GM12878 (cell line): Measurements from ENCODE around the gene SPAG6. TPM values are rescaled to one million over a fixed set of nuclear protein-coding genes. Genes with fewer than 3 reads are reported as not detected.

Experiments used
- CBFB ChIP-seq: IDR thresholded peaks from 2 replicates; pipeline ENCODE4 v1.6.1; 2016; ENCODE audit warnings: antibody characterized with exemption, low read depth
- CHD2 ChIP-seq: IDR thresholded peaks from 2 replicates; pipeline ENCODE4 v1.6.1; 2011; ENCODE audit warnings: low read depth, low read length, improper control_type of control experiment, borderline replicate concordance
- CHD4 ChIP-seq: fragments of 200-600 bp; sonication (generic); IDR thresholded peaks from 2 replicates; pipeline ENCODE4 v1.6.1; 2016; ENCODE audit warnings: mild to moderate bottlenecking
- EED ChIP-seq: sonication (generic); IDR thresholded peaks from 2 replicates; pipeline ENCODE4 v1.6.1; 2016; ENCODE audit warnings: antibody characterized with exemption, low read depth
- ETV6 ChIP-seq, 2 experiments: fragments of 450-650 bp in 1 of 2; IDR thresholded peaks in 1 of 2; conservative IDR thresholded peaks in 1 of 2; 2 replicates each; pipeline ENCODE4 v1.6.1; 2014; ENCODE audit warnings: antibody characterized with exemption in 1 of 2, borderline replicate concordance in 1 of 2, low read depth in 1 of 2, mild to moderate bottlenecking in 1 of 2, moderate library complexity in 1 of 2
- HDAC6 ChIP-seq: fragments of 200-600 bp; sonication (generic); IDR thresholded peaks from one replicate; pipeline ENCODE4 v1.8.0; 2017; ENCODE audit warnings: antibody characterized with exemption; ENCODE audit not compliant: unreplicated experiment
- HDGF ChIP-seq: fragments of 450-650 bp; IDR thresholded peaks from 2 replicates; pipeline ENCODE4 v1.6.1; 2016; ENCODE audit warnings: antibody characterized with exemption
- MEF2A ChIP-seq: IDR thresholded peaks from 2 replicates; pipeline ENCODE4 v1.6.1; 2011; ENCODE audit warnings: low read depth, mild to moderate bottlenecking, low read length, moderate library complexity; ENCODE audit not compliant: insufficient read depth
- NBN ChIP-seq: fragments of 450-650 bp; IDR thresholded peaks from 2 replicates; pipeline ENCODE4 v1.6.1; 2016
- POLR2AphosphoS2 ChIP-seq: IDR thresholded peaks from 2 replicates; pipeline ENCODE4 v1.6.1; 2011; ENCODE audit warnings: low read depth, mild to moderate bottlenecking, low read length, improper control_type of control experiment, moderate library complexity
- RFX5 ChIP-seq: IDR thresholded peaks from 2 replicates; pipeline ENCODE4 v1.6.1; 2011; ENCODE audit warnings: low read depth, low read length, improper control_type of control experiment
- SREBF1 ChIP-seq: IDR thresholded peaks from 2 replicates; pipeline ENCODE4 v1.6.1; 2012; ENCODE audit warnings: mild to moderate bottlenecking, low read length
- SREBF2 ChIP-seq: IDR thresholded peaks from 2 replicates; pipeline ENCODE4 v1.6.1; 2012; ENCODE audit warnings: mild to moderate bottlenecking, low read length
- STAT1 ChIP-seq: fragments of 450-650 bp; conservative IDR thresholded peaks from 2 replicates; pipeline ENCODE4 v1.6.1; 2014; ENCODE audit warnings: antibody characterized with exemption, mild to moderate bottlenecking
- TAF1 ChIP-seq: IDR thresholded peaks from 2 replicates; pipeline ENCODE4 v1.6.1; 2011; ENCODE audit warnings: mild to moderate bottlenecking, low read depth, low read length, borderline replicate concordance
- TBL1XR1 ChIP-seq: IDR thresholded peaks from 2 replicates; pipeline ENCODE4 v1.6.1; 2012; ENCODE audit warnings: low read depth, low read length, improper control_type of control experiment
- ZNF622 ChIP-seq: fragments of 450-650 bp; IDR thresholded peaks from 2 replicates; pipeline ENCODE4 v1.6.1; 2017; ENCODE audit warnings: mild to moderate bottlenecking, inconsistent platforms
- ZZZ3 ChIP-seq: IDR thresholded peaks from 2 replicates; pipeline ENCODE4 v1.6.1; 2011; ENCODE audit warnings: low read depth; ENCODE audit not compliant: control insufficient read depth, insufficient read length
- polyA plus RNA-seq, 11 experiments: library from polyadenylated mRNA; depleted of rRNA in 4 of 11; unstranded in 6 of 11; stranded (reverse) in 5 of 11; fragments of >200 nt; fragmentation: Nextera tagmentation in 4 of 11; fragmentation: Illumina TruSeq in 1 of 11; extraction: Ambion mirVana in 4 of 11; extraction: Trizol in 1 of 11; gene quantifications; 1 replicate in 1 of 11; 2 replicates in 10 of 11; pipeline versions ENCODE4 v1.2.1 to v1.2.3, GENCODE V29; 2011 to 2016; ENCODE audit warnings: inconsistent platforms in 2 of 11, missing spikeins in 2 of 11, low read depth in 1 of 11
- total RNA-seq, 4 experiments: library from RNA; depleted of rRNA in 3 of 4; stranded (reverse); fragments of >200 nt in 3 of 4; fragmentation: Illumina TruSeq in 1 of 4; extraction: Trizol in 1 of 4; gene quantifications; 2 replicates each; pipeline versions ENCODE4 v1.2.1 to v1.2.3, GENCODE V29; 2013 to 2021
- TF ChIP-seq, protein P1 (sequence below): fragments of 450-650 bp; IDR thresholded peaks from 2 replicates; pipeline ENCODE4 v1.6.1; 2017; ENCODE audit warnings: mild to moderate bottlenecking, moderate library complexity
- TF ChIP-seq, protein P2 (sequence below): fragments of 450-650 bp; IDR thresholded peaks from 2 replicates; pipeline ENCODE4 v1.6.1; 2016; ENCODE audit warnings: mild to moderate bottlenecking
- TF ChIP-seq, protein P3 (sequence below): IDR thresholded peaks from 2 replicates; pipeline ENCODE4 v1.6.1; 2012; ENCODE audit warnings: low read depth, low read length, improper control_type of control experiment

The SPAG6 gene
- total and polyA plus RNA-seq, 10 of the 15 experiments (the other 5 are each of a cell fraction or from before 2014, with no cell fraction given) = 0.13 to 0.99 (median 0.40) TPM; not detected in 1

DNA sequence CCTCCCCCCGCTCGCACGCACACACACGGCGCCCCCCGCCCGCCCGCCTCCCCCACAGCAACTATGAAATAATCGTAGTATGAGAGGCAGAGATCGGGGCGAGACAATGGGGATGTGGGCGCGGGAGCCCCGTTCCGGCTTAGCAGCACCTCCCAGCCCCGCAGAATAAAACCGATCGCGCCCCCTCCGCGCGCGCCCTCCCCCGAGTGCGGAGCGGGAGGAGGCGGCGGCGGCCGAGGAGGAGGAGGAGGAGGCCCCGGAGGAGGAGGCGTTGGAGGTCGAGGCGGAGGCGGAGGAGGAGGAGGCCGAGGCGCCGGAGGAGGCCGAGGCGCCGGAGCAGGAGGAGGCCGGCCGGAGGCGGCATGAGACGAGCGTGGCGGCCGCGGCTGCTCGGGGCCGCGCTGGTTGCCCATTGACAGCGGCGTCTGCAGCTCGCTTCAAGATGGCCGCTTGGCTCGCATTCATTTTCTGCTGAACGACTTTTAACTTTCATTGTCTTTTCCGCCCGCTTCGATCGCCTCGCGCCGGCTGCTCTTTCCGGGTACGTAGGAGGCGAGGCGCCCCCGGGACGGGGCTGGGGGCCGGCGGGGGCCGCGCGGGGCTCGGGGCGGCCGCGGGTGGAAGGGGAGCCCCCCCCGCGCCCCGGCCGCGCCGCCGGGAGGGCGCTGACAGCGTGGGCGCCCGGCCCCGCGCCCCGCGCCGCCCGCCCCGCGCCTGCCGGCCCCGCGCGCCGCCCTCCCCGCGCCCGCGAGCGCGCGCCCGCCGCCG lies 24.0 kb upstream of the SPAG6 start (continued):
- no peak for TF ChIP-seq SREBF2
- no peak for TF ChIP-seq EED
- TF ChIP-seq NBN = no peak
- TF ChIP-seq RFX5 = no peak
- TF ChIP-seq STAT1 = no peak
- no peak for TF ChIP-seq HDAC6
- TF ChIP-seq, protein P1, sequence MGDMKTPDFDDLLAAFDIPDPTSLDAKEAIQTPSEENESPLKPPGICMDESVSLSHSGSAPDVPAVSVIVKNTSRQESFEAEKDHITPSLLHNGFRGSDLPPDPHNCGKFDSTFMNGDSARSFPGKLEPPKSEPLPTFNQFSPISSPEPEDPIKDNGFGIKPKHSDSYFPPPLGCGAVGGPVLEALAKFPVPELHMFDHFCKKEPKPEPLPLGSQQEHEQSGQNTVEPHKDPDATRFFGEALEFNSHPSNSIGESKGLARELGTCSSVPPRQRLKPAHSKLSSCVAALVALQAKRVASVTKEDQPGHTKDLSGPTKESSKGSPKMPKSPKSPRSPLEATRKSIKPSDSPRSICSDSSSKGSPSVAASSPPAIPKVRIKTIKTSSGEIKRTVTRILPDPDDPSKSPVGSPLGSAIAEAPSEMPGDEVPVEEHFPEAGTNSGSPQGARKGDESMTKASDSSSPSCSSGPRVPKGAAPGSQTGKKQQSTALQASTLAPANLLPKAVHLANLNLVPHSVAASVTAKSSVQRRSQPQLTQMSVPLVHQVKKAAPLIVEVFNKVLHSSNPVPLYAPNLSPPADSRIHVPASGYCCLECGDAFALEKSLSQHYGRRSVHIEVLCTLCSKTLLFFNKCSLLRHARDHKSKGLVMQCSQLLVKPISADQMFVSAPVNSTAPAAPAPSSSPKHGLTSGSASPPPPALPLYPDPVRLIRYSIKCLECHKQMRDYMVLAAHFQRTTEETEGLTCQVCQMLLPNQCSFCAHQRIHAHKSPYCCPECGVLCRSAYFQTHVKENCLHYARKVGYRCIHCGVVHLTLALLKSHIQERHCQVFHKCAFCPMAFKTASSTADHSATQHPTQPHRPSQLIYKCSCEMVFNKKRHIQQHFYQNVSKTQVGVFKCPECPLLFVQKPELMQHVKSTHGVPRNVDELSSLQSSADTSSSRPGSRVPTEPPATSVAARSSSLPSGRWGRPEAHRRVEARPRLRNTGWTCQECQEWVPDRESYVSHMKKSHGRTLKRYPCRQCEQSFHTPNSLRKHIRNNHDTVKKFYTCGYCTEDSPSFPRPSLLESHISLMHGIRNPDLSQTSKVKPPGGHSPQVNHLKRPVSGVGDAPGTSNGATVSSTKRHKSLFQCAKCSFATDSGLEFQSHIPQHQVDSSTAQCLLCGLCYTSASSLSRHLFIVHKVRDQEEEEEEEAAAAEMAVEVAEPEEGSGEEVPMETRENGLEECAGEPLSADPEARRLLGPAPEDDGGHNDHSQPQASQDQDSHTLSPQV = no peak
- no peak for TF ChIP-seq TBL1XR1
- TF ChIP-seq ZZZ3 = no peak
- TF ChIP-seq CBFB = no peak
- 0 out of 2 replicates have a peak, but pooled peaks have one; percentile 37 for TF ChIP-seq POLR2AphosphoS2
- no peak for TF ChIP-seq ETV6 (conservative IDR thresholded peaks at IDR 0.05 in 1 of 2, IDR thresholded peaks at IDR 0.05 in 1 of 2; ENCODE audit: borderline replicate concordance in 1 of 2, low read depth in 1 of 2)
- no peak for TF ChIP-seq MEF2A
- TF ChIP-seq CHD2 = 0 out of 2 replicates have a peak, but pooled peaks have one; percentile 31
- TF ChIP-seq, protein P2, sequence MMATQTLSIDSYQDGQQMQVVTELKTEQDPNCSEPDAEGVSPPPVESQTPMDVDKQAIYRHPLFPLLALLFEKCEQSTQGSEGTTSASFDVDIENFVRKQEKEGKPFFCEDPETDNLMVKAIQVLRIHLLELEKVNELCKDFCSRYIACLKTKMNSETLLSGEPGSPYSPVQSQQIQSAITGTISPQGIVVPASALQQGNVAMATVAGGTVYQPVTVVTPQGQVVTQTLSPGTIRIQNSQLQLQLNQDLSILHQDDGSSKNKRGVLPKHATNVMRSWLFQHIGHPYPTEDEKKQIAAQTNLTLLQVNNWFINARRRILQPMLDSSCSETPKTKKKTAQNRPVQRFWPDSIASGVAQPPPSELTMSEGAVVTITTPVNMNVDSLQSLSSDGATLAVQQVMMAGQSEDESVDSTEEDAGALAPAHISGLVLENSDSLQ = peak; percentile 22; the same call in 1 of the 2 replicates
- TF ChIP-seq TAF1 = 0 out of 2 replicates have a peak, but pooled peaks have one; percentile 42
- TF ChIP-seq HDGF = no peak
- no peak for TF ChIP-seq CHD4
- TF ChIP-seq, protein P3, sequence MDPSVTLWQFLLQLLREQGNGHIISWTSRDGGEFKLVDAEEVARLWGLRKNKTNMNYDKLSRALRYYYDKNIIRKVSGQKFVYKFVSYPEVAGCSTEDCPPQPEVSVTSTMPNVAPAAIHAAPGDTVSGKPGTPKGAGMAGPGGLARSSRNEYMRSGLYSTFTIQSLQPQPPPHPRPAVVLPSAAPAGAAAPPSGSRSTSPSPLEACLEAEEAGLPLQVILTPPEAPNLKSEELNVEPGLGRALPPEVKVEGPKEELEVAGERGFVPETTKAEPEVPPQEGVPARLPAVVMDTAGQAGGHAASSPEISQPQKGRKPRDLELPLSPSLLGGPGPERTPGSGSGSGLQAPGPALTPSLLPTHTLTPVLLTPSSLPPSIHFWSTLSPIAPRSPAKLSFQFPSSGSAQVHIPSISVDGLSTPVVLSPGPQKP = no peak
- TF ChIP-seq ZNF622 = no peak
- TF ChIP-seq SREBF1 = no peak
